ENCODE measurements around the gene PRKN. TPM values are rescaled to one million over a fixed set of nuclear protein-coding genes. Genes with fewer than 3 reads are reported as not detected.

PRKN gene
- total and polyA plus RNA-seq, 5 experiments from 2014 or later = 2.2 to 5.6 (median 3.5) TPM

DNA sequence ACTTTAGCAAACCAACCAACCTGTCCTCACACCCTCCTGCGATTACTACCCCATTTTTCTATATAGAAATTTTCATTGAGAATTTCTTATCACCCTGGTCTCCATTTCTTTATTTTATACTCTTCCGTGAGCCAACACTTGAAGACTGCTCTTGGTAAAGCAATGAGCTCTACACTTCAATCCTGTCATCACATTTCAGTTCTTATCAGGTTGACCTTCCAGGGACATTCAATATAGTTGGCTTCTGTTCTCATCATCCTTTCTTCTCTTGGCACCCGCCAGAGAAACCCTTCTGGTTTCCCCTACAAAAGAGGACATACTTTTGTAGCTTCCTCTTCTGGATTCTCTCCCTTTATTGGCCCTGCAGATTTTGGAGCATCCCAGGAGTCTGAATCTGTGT lies 279.3 kb downstream of the PRKN start:
- DNase-seq (no peak), ATAC-seq (no peak)
- H3K9me3 Mint-ChIP-seq = peaks cover 0 to 38% (median 5%) of the 10 kb centered on the region in 9 donors
- H3K27ac Mint-ChIP-seq = no peak overlapping the region
- H3K36me3 Mint-ChIP-seq = peaks cover 3 to 34% (median 18%) of the 10 kb centered on the region in 3 donors
- H3K27me3 Mint-ChIP-seq = no peaks in the 10 kb centered on the region
- POLR2A ChIA-PET = no interaction called here
- no peaks in the 10 kb centered on the region for H3K4me1 Mint-ChIP-seq
- H3K4me3 Mint-ChIP-seq = no peak overlapping the region

DNA sequence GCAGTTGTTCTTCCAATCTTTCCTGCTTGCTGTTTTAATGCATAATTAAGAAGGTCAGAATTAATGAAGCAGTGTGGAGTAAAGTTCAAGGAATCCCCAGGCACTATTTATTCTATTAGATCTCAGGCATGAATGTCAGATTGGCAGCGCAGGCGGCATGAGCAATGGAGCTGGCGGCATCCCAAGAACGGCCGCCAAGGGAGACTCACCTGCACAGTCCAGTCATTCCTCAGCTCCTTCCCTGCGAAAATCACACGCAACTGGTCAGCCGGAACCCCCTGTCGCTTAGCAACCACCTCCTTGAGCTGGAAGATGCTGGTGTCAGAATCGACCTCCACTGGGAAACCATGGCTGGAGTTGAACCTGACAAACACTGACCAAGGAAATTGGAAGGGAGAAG lies 284.5 kb downstream of the PRKN start:
- POLR2A ChIA-PET = no interaction called here
- no peak overlapping the region for H3K27ac Mint-ChIP-seq
- no peak overlapping the region for H3K4me3 Mint-ChIP-seq
- DNase-seq (no peak), ATAC-seq (no peak)
- H3K9me3 Mint-ChIP-seq = peaks cover 5 to 61% (median 36%) of the 10 kb centered on the region in 9 donors
- H3K36me3 Mint-ChIP-seq = peaks cover 30 to 57% (median 55%) of the 10 kb centered on the region in 3 donors
- H3K27me3 Mint-ChIP-seq = no peaks in the 10 kb centered on the region
- peaks cover 0 to 3% (median 0%) of the 10 kb centered on the region in 4 donors for H3K4me1 Mint-ChIP-seq

DNA sequence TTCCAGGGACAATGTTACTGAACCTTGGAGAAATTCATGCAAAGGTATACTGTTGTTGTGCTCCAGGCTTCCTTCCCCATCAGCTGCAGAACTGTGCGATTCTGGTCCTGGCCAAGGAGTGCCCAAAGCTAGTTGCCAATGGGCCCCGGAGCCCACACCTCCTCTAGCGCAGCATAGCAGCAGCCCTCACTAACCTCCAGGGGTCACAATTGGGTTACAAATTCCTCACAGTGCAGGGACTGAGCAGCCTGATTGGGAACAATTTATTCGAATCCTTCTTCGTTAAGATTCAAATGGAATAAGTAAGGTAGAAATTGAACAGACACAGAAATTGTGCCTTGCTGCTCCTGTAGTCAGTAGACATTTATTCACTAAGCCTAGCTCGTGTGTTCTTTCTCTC lies 284.9 kb downstream of the PRKN start:
- no peak overlapping the region for H3K27ac Mint-ChIP-seq

DNA sequence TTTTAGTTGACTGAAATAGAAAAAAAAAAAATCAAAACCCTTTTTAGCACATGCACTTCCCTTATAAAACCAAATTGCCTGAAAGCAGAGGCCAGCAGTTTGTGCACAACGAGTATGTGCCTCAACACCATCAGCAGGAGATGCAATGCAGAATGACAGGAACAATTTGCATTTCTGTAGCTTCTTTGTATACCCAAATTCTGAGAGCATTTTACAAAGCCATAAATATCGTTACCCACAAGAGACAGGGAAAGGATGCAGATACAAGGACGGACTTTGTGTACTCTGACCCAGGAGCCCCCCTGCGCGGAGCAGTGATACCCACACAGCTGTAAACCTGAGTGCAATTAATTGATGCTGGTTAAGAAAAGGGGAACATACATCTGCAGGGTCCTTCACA lies 285.6 kb downstream of the PRKN start:
- H3K4me1 Mint-ChIP-seq = peaks cover 0 to 3% (median 0%) of the 10 kb centered on the region in 4 donors
- no peaks in the 10 kb centered on the region for H3K27me3 Mint-ChIP-seq
- peaks cover 7 to 67% (median 40%) of the 10 kb centered on the region in 9 donors for H3K9me3 Mint-ChIP-seq
- H3K4me3 Mint-ChIP-seq = no peak overlapping the region
- DNase-seq (no peak), ATAC-seq (no peak)
- POLR2A ChIA-PET = no interaction called here
- H3K27ac Mint-ChIP-seq = no peak overlapping the region
- H3K36me3 Mint-ChIP-seq = peaks cover 30 to 58% (median 53%) of the 10 kb centered on the region in 3 donors

More for the DNA sequence above, 284.9 kb downstream of the PRKN start:
- ATAC-seq = no peak
- no peak for DNase-seq
- H3K9me3 Mint-ChIP-seq = peaks cover 7 to 61% (median 40%) of the 10 kb centered on the region in 9 donors
- H3K27me3 Mint-ChIP-seq = no peaks in the 10 kb centered on the region
- POLR2A ChIA-PET = no interaction called here
- H3K4me1 Mint-ChIP-seq = peaks cover 0 to 3% (median 0%) of the 10 kb centered on the region in 4 donors
- peaks cover 30 to 58% (median 54%) of the 10 kb centered on the region in 3 donors for H3K36me3 Mint-ChIP-seq
- H3K4me3 Mint-ChIP-seq = no peak overlapping the region

DNA sequence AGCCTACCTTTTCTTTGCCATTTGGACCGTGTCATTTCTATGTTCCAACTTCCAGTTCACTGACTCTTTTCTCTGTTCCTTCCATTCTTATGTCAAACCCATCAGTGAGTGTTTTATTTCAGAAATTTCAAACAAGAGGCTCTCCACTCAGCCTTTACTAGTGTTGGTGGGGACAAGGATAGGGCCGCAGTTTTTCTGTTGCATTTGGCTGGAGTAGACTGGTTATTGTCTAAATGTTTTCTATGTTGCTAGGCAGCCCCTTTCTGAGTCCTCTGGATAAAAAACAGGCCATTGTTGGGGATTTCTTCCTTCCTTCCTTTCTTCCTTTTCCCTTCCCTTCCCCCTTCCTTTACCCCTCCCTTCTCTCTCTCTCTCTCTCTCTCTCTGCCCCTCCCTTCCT lies 288.6 kb downstream of the PRKN start:
- no peak for DNase-seq
- no peaks in the 10 kb centered on the region for H3K27me3 Mint-ChIP-seq
- H3K36me3 Mint-ChIP-seq = peaks cover 33 to 60% (median 47%) of the 10 kb centered on the region in 3 donors
- H3K9me3 Mint-ChIP-seq = peaks cover 7 to 63% (median 37%) of the 10 kb centered on the region in 9 donors
- peaks cover 0 to 3% (median 0%) of the 10 kb centered on the region in 4 donors for H3K4me1 Mint-ChIP-seq
- POLR2A ChIA-PET = interaction anchor here (0.6 to 0.8 kb wide), 2 partner anchors 52 to 949 kb away, joined by 3 to 4 read pairs; no protein-coding TSS in a partner anchor
- ATAC-seq = no peak
- no peak overlapping the region for H3K27ac Mint-ChIP-seq
- H3K4me3 Mint-ChIP-seq = no peak overlapping the region

DNA sequence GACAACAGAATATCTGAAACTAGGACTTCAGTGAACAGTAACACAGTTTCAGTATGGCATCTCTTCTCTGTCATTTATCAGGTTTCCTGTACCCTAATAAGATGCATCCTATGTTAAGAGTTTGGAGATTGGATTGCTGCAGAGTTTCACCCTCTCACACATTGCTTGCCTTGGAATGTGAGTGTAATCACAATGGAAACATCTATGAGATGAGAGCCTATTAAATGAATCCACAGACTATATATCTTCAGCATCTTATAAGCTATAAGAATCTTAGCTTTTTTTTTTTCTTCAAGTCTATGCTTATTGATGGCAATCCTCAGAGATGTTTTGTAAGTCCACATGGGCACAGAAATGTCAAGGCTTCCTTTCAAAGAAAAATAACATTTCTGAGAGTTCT lies 292.5 kb downstream of the PRKN start:
- H3K27ac Mint-ChIP-seq = no peak overlapping the region
- ATAC-seq = no peak
- no peaks in the 10 kb centered on the region for H3K27me3 Mint-ChIP-seq
- no peak overlapping the region for H3K4me3 Mint-ChIP-seq
- peaks cover 12 to 35% (median 26%) of the 10 kb centered on the region in 3 donors for H3K36me3 Mint-ChIP-seq
- DNase-seq = no peak
- H3K4me1 Mint-ChIP-seq = no peaks in the 10 kb centered on the region
- POLR2A ChIA-PET = no interaction called here
- peaks cover 9 to 47% (median 23%) of the 10 kb centered on the region in 9 donors for H3K9me3 Mint-ChIP-seq

DNA sequence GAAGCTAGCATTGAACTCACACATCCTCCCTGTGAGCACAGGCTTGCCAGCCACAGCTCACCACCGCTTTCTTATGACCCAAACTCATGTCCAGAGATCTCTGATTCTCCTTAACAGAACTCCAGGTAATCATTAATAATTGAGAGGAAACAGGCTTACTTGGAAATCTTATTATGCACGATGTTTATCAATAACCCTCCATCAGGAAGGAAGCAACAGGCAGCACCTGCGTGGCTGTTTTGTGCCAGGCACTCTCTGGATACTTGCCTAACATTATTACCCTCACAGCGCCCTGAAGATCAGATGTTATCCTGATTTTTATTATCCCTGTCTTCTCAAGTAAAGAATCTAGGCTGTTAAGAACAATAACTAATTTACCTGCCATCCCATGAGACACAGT lies 306.6 kb downstream of the PRKN start:
- Mint-ChIP-seq H3K27me3 (no peaks in the 10 kb centered on the region), H3K27ac (no peak overlapping the region), H3K9me3 (peaks cover 0 to 20% (median 4%) of the 10 kb centered on the region in 9 donors), H3K4me1 (peaks cover 0 to 4% (median 0%) of the 10 kb centered on the region in 4 donors), H3K36me3 (peaks cover 18 to 22% (median 21%) of the 10 kb centered on the region in 3 donors), H3K4me3 (no peak overlapping the region)
- ATAC-seq (no peak), DNase-seq (no peak)
- POLR2A ChIA-PET = no interaction called here

DNA sequence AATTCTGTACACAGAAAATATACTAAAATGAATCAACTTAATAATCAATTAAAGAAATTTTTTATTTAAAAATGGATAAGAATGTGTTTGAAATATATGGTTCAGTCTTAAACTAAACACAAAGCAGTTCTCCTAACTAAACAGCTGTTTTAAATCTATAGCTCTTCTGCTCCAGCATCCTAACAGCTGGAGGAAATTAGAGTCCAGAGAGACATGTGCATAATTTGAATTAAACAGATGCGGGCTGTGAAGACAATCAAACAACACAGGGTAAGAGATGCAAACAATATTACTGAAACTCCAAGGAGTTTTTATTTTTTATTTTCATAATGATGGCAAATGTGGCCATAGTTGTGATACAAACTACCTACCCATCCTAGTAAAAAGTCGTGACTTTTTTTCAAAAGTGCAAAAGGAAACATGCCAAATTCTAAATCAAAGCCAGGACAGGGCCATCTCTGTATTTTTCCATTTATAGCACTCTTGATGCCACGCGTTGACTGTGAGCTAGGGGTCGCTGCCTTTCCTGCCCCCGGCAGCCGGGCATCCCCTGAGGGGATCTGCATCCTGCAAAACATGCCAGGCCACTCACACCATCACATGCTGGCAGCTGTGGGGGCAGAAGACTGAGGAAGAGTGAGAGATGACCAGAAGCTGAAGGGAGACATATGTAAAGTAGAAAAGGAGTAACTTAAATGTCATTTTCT lies 310.6 kb downstream of the PRKN start:
- POLR2A ChIA-PET = no interaction called here
- no peak for DNase-seq
- ATAC-seq = no peak
- H3K36me3 Mint-ChIP-seq = peaks cover 6 to 18% (median 8%) of the 10 kb centered on the region in 3 donors
- no peak overlapping the region for H3K4me3 Mint-ChIP-seq
- H3K27ac Mint-ChIP-seq = no peak overlapping the region
- peaks cover 0 to 4% (median 0%) of the 10 kb centered on the region in 4 donors for H3K4me1 Mint-ChIP-seq
- H3K27me3 Mint-ChIP-seq = no peaks in the 10 kb centered on the region
- H3K9me3 Mint-ChIP-seq = peaks cover 0 to 15% (median 3%) of the 10 kb centered on the region in 9 donors

GRCh38 chr6:162416307-162416706 lies 311.3 kb downstream of the PRKN start:
- peaks cover 6 to 15% (median 8%) of the 10 kb centered on the region in 3 donors for H3K36me3 Mint-ChIP-seq
- peaks cover 0 to 15% (median 3%) of the 10 kb centered on the region in 9 donors for H3K9me3 Mint-ChIP-seq
- POLR2A ChIA-PET = no interaction called here
- H3K4me1 Mint-ChIP-seq = peaks cover 0 to 4% (median 0%) of the 10 kb centered on the region in 4 donors
- DNase-seq (no peak), ATAC-seq (no peak)
- H3K27ac Mint-ChIP-seq = no peak overlapping the region
- H3K4me3 Mint-ChIP-seq = no peak overlapping the region
- no peaks in the 10 kb centered on the region for H3K27me3 Mint-ChIP-seq

- H3K9me3 Mint-ChIP-seq = peaks cover 0 to 22% (median 3%) of the 10 kb centered on the region in 9 donors
- POLR2A ChIA-PET = no interaction called here
- no peak overlapping the region for H3K27ac Mint-ChIP-seq
- peaks cover 0 to 1% (median 0%) of the 10 kb centered on the region in 4 donors for H3K4me1 Mint-ChIP-seq
- no peak for DNase-seq
- ATAC-seq = no peak
- peaks cover 0 to 9% (median 4%) of the 10 kb centered on the region in 3 donors for H3K36me3 Mint-ChIP-seq
- H3K4me3 Mint-ChIP-seq = no peak overlapping the region
- H3K27me3 Mint-ChIP-seq = no peaks in the 10 kb centered on the region
Measured at GRCh38 chr6:162409741-162410691, 317.6 kb downstream of the PRKN start.

DNA sequence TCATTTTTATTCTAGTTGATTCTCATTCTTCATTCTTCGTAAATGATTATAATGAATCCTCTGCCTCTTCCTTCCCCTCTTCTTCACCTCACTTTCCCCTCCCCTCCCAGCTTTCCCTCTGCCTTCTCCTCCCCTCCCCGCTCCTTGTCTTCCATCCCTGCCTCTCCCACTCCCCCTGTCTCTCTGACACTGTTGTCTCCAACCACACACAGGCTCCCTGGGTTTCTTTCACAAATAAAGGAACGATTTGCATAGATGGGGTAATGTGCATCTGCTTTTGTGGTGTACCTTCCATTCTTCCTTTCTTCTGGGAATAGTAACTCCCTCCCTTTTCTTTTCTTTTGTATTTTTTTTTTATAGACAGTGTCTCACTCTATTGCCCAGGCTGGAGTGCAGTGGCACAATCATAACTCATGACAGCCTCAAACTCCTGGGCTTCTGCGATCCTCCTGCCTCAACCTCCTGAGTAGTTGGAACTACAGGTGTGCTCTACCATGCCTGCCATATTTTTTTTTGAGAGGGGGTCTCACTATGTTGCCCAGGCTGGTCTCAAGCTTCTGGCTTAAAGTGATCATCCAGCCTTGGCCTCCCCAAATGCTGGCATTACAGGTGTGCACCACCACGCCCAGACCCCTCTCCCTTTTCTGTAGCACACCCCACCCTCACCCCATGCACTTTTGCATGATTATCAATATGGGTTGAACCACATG lies 318.6 kb downstream of the PRKN start:
- Mint-ChIP-seq H3K36me3 (peaks cover 0 to 10% (median 4%) of the 10 kb centered on the region in 3 donors), H3K4me1 (peaks cover 0 to 1% (median 0%) of the 10 kb centered on the region in 4 donors), H3K27me3 (no peaks in the 10 kb centered on the region), H3K9me3 (peaks cover 0 to 26% (median 3%) of the 10 kb centered on the region in 9 donors), H3K27ac (no peak overlapping the region), H3K4me3 (no peak overlapping the region)
- no peak for DNase-seq
- no peak for ATAC-seq
- POLR2A ChIA-PET = no interaction called here

DNA sequence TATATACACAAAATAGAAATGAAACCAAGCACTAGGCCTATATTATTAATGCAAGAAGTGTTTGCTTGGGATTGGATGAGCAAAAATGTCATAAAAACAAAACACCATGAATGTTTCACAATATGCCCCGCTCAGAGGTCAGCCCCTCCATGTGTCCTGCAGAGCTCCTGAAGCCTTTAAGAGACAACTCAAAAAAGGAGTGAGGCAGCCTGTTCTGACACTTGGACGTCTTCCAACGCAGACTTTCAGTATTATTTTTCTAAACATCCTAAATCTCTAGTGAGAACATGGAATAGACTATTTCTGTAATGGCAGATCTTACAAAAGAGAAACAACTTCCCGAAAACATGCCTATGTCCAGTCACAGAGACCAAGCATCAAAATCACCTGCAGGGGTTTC lies 322.6 kb downstream of the PRKN start:
- ATAC-seq (no peak), DNase-seq (no peak)
- H3K4me1 Mint-ChIP-seq = no peaks in the 10 kb centered on the region
- no peak overlapping the region for H3K4me3 Mint-ChIP-seq
- POLR2A ChIA-PET = no interaction called here
- H3K9me3 Mint-ChIP-seq = peaks cover 2 to 41% (median 7%) of the 10 kb centered on the region in 9 donors
- no peaks in the 10 kb centered on the region for H3K27me3 Mint-ChIP-seq
- H3K36me3 Mint-ChIP-seq = peaks cover 0 to 6% (median 2%) of the 10 kb centered on the region in 3 donors
- no peak overlapping the region for H3K27ac Mint-ChIP-seq

All from naive thymus-derived CD8-positive, alpha-beta T cell (primary cell).